HEK293 (cell line): Measurements from ENCODE around the gene PROCR.

ENCODE experiments used
- ELK4 ChIP-seq: IDR thresholded peaks from 2 replicates; pipeline ENCODE4 v1.6.1; 2011; ENCODE audit warnings: mild to moderate bottlenecking, low read depth, low read length, borderline replicate concordance
- GLI4 ChIP-seq: fragments of 450-650 bp; formaldehyde crosslinking; IDR thresholded peaks from 2 replicates; pipeline ENCODE4 v1.5.1; 2016; ENCODE audit warnings: missing biosample characterization, missing genetic modification characterization
- KLF8 ChIP-seq: fragments of 450-650 bp; formaldehyde crosslinking; IDR thresholded peaks from 2 replicates; pipeline ENCODE4 v1.5.1; 2016; ENCODE audit warnings: missing biosample characterization, missing genetic modification characterization
- OSR2 ChIP-seq: fragments of 450-650 bp; formaldehyde crosslinking; IDR thresholded peaks from 2 replicates; pipeline ENCODE4 v1.5.1; 2016; ENCODE audit warnings: missing biosample characterization, missing genetic modification characterization
- PATZ1 ChIP-seq: fragments of 450-650 bp; formaldehyde crosslinking; IDR thresholded peaks from 2 replicates; pipeline ENCODE4 v1.5.1; 2016; ENCODE audit warnings: missing biosample characterization, missing genetic modification characterization
- PRDM4 ChIP-seq: fragments of 450-650 bp; formaldehyde crosslinking; IDR thresholded peaks from 2 replicates; pipeline ENCODE4 v1.5.1; 2017; ENCODE audit warnings: missing biosample characterization, missing genetic modification characterization
- PRDM6 ChIP-seq: fragments of 450-650 bp; formaldehyde crosslinking; IDR thresholded peaks from 2 replicates; pipeline ENCODE4 v1.5.1; 2017; ENCODE audit warnings: missing biosample characterization, missing genetic modification characterization
- REST ChIP-seq: fragments of 450-650 bp; formaldehyde crosslinking; IDR thresholded peaks from 2 replicates; pipeline ENCODE4 v1.5.1; 2016; ENCODE audit warnings: missing biosample characterization, missing genetic modification characterization
- TSHZ1 ChIP-seq: fragments of 450-650 bp; formaldehyde crosslinking; IDR thresholded peaks from 2 replicates; pipeline ENCODE4 v1.5.1; 2016; ENCODE audit warnings: missing biosample characterization, missing genetic modification characterization, borderline replicate concordance
- ZBTB26 ChIP-seq: fragments of 450-650 bp; formaldehyde crosslinking; optimal IDR thresholded peaks from 2 replicates; pipeline ENCODE3; 2016; ENCODE audit warnings: missing biosample characterization, mild to moderate bottlenecking, missing genetic modification characterization
- ZBTB49 ChIP-seq: fragments of 450-650 bp; formaldehyde crosslinking; IDR thresholded peaks from 2 replicates; pipeline ENCODE4 v1.5.1; 2016; ENCODE audit warnings: missing biosample characterization, missing genetic modification characterization, low read depth
- ZIC2 ChIP-seq: fragments of 450-650 bp; formaldehyde crosslinking; IDR thresholded peaks from 2 replicates; pipeline ENCODE4 v1.5.1; 2016; ENCODE audit warnings: missing biosample characterization, missing genetic modification characterization
- ZNF114 ChIP-seq: fragments of 450-650 bp; formaldehyde crosslinking; IDR thresholded peaks from 2 replicates; pipeline ENCODE4 v1.5.0; 2017; ENCODE audit warnings: missing biosample characterization, missing genetic modification characterization
- ZNF211 ChIP-seq: fragments of 450-650 bp; formaldehyde crosslinking; IDR thresholded peaks from 2 replicates; pipeline ENCODE4 v1.5.1; 2016; ENCODE audit warnings: low read depth, missing biosample characterization, missing genetic modification characterization
- ZNF214 ChIP-seq: fragments of 450-650 bp; formaldehyde crosslinking; IDR thresholded peaks from 2 replicates; pipeline ENCODE4 v1.5.1; 2017; ENCODE audit warnings: missing biosample characterization, mild to moderate bottlenecking, missing genetic modification characterization, borderline replicate concordance
- ZNF223 ChIP-seq: fragments of 450-650 bp; formaldehyde crosslinking; IDR thresholded peaks from 2 replicates; pipeline ENCODE4 v1.5.1; 2016; ENCODE audit warnings: missing biosample characterization, missing genetic modification characterization
- ZNF24 ChIP-seq: fragments of 450-650 bp; formaldehyde crosslinking; IDR thresholded peaks from 2 replicates; pipeline ENCODE4 v1.5.1; 2016; ENCODE audit warnings: missing biosample characterization, missing genetic modification characterization
- ZNF558 ChIP-seq: fragments of 450-650 bp; formaldehyde crosslinking; IDR thresholded peaks from 2 replicates; pipeline ENCODE4 v1.5.1; 2016; ENCODE audit warnings: missing biosample characterization, missing genetic modification characterization
- ZNF561 ChIP-seq: fragments of 450-650 bp; IDR thresholded peaks from 2 replicates; pipeline ENCODE4 v1.5.1; 2018; ENCODE audit warnings: missing biosample characterization, missing genetic modification characterization, borderline replicate concordance
- ZNF629 ChIP-seq: fragments of 450-650 bp; formaldehyde crosslinking; IDR thresholded peaks from 2 replicates; pipeline ENCODE4 v1.5.1; 2017; ENCODE audit warnings: missing biosample characterization, missing genetic modification characterization

PROCR gene

GRCh38 chr20:35146920-35147574, 24.8 kb upstream of the PROCR start, which contains the start of gene EDEM2 (continued):
- TF ChIP-seq ZBTB26 (tag by site-specific recombination): peak; percentile 85
- 0 out of 2 replicates have a peak, but pooled peaks have one; percentile 8 for TF ChIP-seq TSHZ1
- TF ChIP-seq GLI4 (tag by site-specific recombination): no peak
- TF ChIP-seq OSR2: peak; percentile 94
- TF ChIP-seq ZIC2: 0 out of 2 replicates have a peak, but pooled peaks have one; percentile 15
- no peak for TF ChIP-seq REST (tag by site-specific recombination)
- no peak for TF ChIP-seq ZNF214
- TF ChIP-seq ZNF211 (tag by site-specific recombination): no peak
- TF ChIP-seq ELK4: no peak
- TF ChIP-seq ZNF561: peak; percentile 58; the same call in 1 of the 2 replicates
- no peak for TF ChIP-seq ZNF558 (tag by site-specific recombination)
- no peak for TF ChIP-seq PRDM4 (tag by site-specific recombination)
- TF ChIP-seq KLF8 (tag by site-specific recombination): peak; percentile 26; the same call in 1 of the 2 replicates
- no peak for TF ChIP-seq PRDM6 (tag by site-specific recombination)
- peak; percentile 37; the same call in 1 of the 2 replicates for TF ChIP-seq ZNF24 (tag by site-specific recombination)
- TF ChIP-seq ZNF223 (tag by site-specific recombination): no peak
- peak; percentile 28 for TF ChIP-seq PATZ1 (tag by site-specific recombination)
- TF ChIP-seq ZNF629: 0 out of 2 replicates have a peak, but pooled peaks have one; percentile 31
- TF ChIP-seq ZBTB49 (tag by site-specific recombination): no peak
- no peak for TF ChIP-seq ZNF114 (tag by site-specific recombination)
